PC-9 (cell line): ENCODE measurements around the gene AMER3. TPM values are rescaled to one million over a fixed set of nuclear protein-coding genes. Genes with fewer than 3 reads are reported as not detected.

Source experiments
- BruUV-seq: library from RNA; stranded (reverse); fragments of 400-500 nt; replicated peaks from 2 replicates; lab custom pipeline; 2021; lab: Mats Ljungman, UMichigan
- CTCF ChIA-PET: fragments of 300-600 bp; sonication (Branson Sonifier 250); formaldehyde crosslinking; loops from one replicate; lab custom pipeline; 2022; ENCODE audit warnings: antibody characterized with exemption; lab: Charles Lee
- POLR2A ChIA-PET: fragments of 300-600 bp; sonication (Branson Sonifier 250); formaldehyde crosslinking; loops from one replicate; lab custom pipeline; 2022; ENCODE audit warnings: antibody characterized with exemption; ENCODE audit not compliant: unreplicated experiment; lab: Charles Lee
- DNase-seq, 2 experiments: peaks; one replicate each; pipeline versions ENCODE4 v3.0.0 to v3.0.0-alpha.2; 2015 to 2022; ENCODE audit warnings: mixed read lengths in 1 of 2
- H2AFZ ChIP-seq: fragments of 200-600 bp; sonication (generic); 2 replicates; pipeline ENCODE4 v1.8.1; 2017; ENCODE audit warnings: antibody characterized with exemption
- H3F3A ChIP-seq: fragments of 200-600 bp; sonication (generic); 2 replicates; pipeline ENCODE4 v1.8.1; 2017; ENCODE audit warnings: antibody characterized with exemption, mild to moderate bottlenecking, low read depth; ENCODE audit not compliant: insufficient read depth
- H3K27ac ChIP-seq: fragments of 200-600 bp; sonication (generic); 2 replicates; pipeline ENCODE4 v1.6.1; 2016; ENCODE audit warnings: mixed run types
- H3K27me3 ChIP-seq: fragments of 200-600 bp; sonication (generic); 2 replicates; pipeline ENCODE4 v1.6.1; 2016; ENCODE audit warnings: low read depth, mixed run types; ENCODE audit not compliant: insufficient read depth
- H3K36me3 ChIP-seq: fragments of 200-600 bp; sonication (generic); 2 replicates; pipeline ENCODE4 v1.6.1; 2016; ENCODE audit warnings: low read depth, mixed run types
- H3K4me1 ChIP-seq: fragments of 200-600 bp; sonication (generic); replicated peaks from 2 replicates; pipeline ENCODE4 v1.6.1; 2016; ENCODE audit warnings: mixed run types; ENCODE audit not compliant: insufficient read depth
- H3K4me2 ChIP-seq: fragments of 200-600 bp; sonication (generic); 2 replicates; pipeline ENCODE4 v1.6.1; 2017; ENCODE audit warnings: mixed run types
- H3K4me3 ChIP-seq: fragments of 200-600 bp; sonication (generic); 2 replicates; pipeline ENCODE4 v1.6.1; 2016; ENCODE audit warnings: mixed run types
- H3K79me2 ChIP-seq: fragments of 200-600 bp; sonication (generic); 2 replicates; pipeline ENCODE4 v1.6.1; 2017; ENCODE audit warnings: low read depth, mixed run types
- H3K9me2 ChIP-seq: fragments of 200-600 bp; sonication (generic); 2 replicates; pipeline ENCODE4 v1.8.1; 2017; ENCODE audit warnings: mild to moderate bottlenecking; ENCODE audit not compliant: insufficient read depth
- H3K9me3 ChIP-seq: fragments of 200-600 bp; sonication (generic); 2 replicates; pipeline ENCODE4 v1.8.1; 2016; ENCODE audit warnings: low read depth; ENCODE audit not compliant: insufficient read depth
- H4K20me1 ChIP-seq: fragments of 200-600 bp; sonication (generic); 2 replicates; pipeline ENCODE4 v1.8.1; 2017; ENCODE audit not compliant: insufficient read depth
- EZH2 ChIP-seq: fragments of 200-600 bp; sonication (generic); IDR thresholded peaks from 2 replicates; pipeline ENCODE4 v1.8.0; 2017; ENCODE audit warnings: antibody characterized with exemption, low read depth
- intact Hi-C: fragments of 100-400 bp; cut with micrococcal nuclease; formaldehyde crosslinking; loops from one replicate; pipeline ENCODE4 v1.10.0; 2022; ENCODE audit not compliant: unreplicated experiment
- total RNA-seq: library from RNA; stranded (reverse); gene quantifications from 2 replicates; pipeline ENCODE4 v1.2.3, GENCODE V29; 2021
- TF ChIP-seq, protein P1 (sequence below): fragments of 200-600 bp; sonication (generic); conservative IDR thresholded peaks from 2 replicates; pipeline ENCODE4 v1.6.1; 2017; ENCODE audit warnings: mixed run types, antibody characterized with exemption, mild to moderate bottlenecking, moderate library complexity

AMER3 gene
- total RNA-seq, 1 experiment from 2014 or later: not detected

DNA sequence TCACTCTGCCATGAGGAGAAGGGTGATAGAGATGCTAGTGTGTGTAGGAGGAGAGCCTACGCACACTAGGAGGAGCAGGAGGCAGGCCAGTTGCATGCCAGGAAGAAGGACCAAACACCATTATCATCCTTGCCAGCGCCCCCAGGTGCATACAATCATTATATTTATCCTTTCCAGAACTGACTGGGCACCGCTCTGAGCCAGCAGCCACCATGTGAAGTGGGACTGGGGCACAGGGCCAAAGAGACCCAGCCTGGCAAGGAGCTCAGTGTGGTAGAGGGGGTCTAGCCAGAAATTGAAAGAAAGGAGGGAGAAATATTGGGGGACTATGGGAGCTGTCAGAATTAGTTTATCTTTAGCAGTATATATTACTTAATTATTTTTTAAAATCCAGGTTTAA is 34.8 kb upstream of the AMER3 start:
- Histone ChIP-seq H3F3A (no peaks in the 10 kb centered on the region), H3K4me1 (no peaks in the 10 kb centered on the region), H3K9me2 (no peaks in the 10 kb centered on the region), H3K27ac (no peak overlapping the region), H3K4me3 (no peak overlapping the region), H3K9me3 (no peaks in the 10 kb centered on the region), H4K20me1 (no peaks in the 10 kb centered on the region), H3K36me3 (no peaks in the 10 kb centered on the region), H3K27me3 (peaks cover 19% of the 10 kb centered on the region; the same call in 1 of the 2 replicates), H2AFZ (no peak overlapping the region), H3K4me2 (no peak overlapping the region), H3K79me2 (no peaks in the 10 kb centered on the region)
- ChIA-PET CTCF (no interaction called here), POLR2A (no interaction called here)
- TF ChIP-seq EZH2: no peak
- TF ChIP-seq, protein P1, sequence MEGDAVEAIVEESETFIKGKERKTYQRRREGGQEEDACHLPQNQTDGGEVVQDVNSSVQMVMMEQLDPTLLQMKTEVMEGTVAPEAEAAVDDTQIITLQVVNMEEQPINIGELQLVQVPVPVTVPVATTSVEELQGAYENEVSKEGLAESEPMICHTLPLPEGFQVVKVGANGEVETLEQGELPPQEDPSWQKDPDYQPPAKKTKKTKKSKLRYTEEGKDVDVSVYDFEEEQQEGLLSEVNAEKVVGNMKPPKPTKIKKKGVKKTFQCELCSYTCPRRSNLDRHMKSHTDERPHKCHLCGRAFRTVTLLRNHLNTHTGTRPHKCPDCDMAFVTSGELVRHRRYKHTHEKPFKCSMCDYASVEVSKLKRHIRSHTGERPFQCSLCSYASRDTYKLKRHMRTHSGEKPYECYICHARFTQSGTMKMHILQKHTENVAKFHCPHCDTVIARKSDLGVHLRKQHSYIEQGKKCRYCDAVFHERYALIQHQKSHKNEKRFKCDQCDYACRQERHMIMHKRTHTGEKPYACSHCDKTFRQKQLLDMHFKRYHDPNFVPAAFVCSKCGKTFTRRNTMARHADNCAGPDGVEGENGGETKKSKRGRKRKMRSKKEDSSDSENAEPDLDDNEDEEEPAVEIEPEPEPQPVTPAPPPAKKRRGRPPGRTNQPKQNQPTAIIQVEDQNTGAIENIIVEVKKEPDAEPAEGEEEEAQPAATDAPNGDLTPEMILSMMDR: no peak
- intact Hi-C loops: no loop called here
- DNase-seq: no peak
- BruUV-seq: no TSS peak

DNA sequence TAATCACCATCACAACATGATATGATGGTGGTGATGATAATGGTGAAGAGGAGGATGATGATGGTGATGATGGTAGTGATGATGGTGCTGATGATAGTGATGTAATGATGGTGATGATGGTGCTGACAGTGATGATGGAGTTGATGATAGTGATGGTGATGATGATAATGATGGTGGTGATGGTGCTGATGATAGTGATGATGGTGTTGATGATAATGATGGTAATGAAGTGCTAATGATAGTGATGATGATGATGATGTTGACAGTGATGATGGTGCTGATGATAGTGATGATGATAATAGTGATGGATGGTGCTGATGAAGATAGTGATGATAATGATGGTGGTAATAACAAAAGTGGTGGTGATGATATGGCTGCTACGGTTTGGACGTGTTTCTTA is 30.9 kb upstream of the AMER3 start:
- H3K79me2 ChIP-seq: no peaks in the 10 kb centered on the region
- intact Hi-C loops: no loop called here
- H3K9me2 ChIP-seq: no peaks in the 10 kb centered on the region
- TF ChIP-seq, protein P1: no peak
- TF ChIP-seq EZH2: no peak
- CTCF ChIA-PET: no interaction called here
- POLR2A ChIA-PET: no interaction called here
- H3K4me1 ChIP-seq: no peaks in the 10 kb centered on the region
- H3K4me2 ChIP-seq: no peak overlapping the region
- H3F3A ChIP-seq: no peaks in the 10 kb centered on the region
- no peaks in the 10 kb centered on the region for H3K9me3 ChIP-seq
- no peak for DNase-seq
- no TSS peak for BruUV-seq
- H2AFZ ChIP-seq: no peak overlapping the region
- H4K20me1 ChIP-seq: no peaks in the 10 kb centered on the region
- no peak overlapping the region for H3K27ac ChIP-seq
- H3K4me3 ChIP-seq: no peak overlapping the region
- H3K27me3 ChIP-seq: peaks cover 52% of the 10 kb centered on the region
- no peaks in the 10 kb centered on the region for H3K36me3 ChIP-seq

DNA sequence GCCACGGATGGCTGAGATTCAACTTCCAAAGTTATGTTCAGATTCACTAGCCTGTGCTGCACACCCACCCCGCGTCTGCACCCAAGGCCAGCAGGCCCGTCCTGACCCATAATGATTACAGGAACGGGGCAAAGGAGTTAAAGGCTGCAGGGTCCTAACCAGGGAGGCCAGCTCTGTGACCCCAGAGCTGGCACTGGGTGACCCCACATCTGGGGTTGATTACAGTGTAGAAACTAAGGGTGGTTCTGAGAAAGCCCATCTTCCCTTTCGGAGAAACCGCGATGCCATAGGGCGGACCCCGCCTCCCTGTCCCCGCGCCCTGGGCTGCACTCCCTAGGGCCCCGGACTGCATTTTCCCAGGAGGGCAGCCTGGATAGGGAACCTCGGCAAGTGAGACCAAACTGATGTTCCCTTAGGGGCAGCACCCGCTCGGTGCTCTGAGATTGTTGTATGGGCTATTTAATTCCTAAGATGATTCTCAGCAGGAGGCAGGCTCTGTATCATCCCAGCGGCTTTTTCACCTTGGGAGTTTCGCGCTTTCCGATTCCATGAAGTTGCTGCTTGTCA is 28.6 kb upstream of the AMER3 start:
- Histone ChIP-seq H3K79me2 (no peaks in the 10 kb centered on the region), H4K20me1 (no peaks in the 10 kb centered on the region), H3K9me3 (no peaks in the 10 kb centered on the region), H3K4me2 (no peak overlapping the region), H3K9me2 (no peaks in the 10 kb centered on the region), H3K36me3 (no peaks in the 10 kb centered on the region), H3K27ac (no peak overlapping the region), H3K4me1 (no peaks in the 10 kb centered on the region), H3K27me3 (peaks cover 55% of the 10 kb centered on the region), H3F3A (no peaks in the 10 kb centered on the region), H2AFZ (no peak overlapping the region), H3K4me3 (no peak overlapping the region)
- no peak for DNase-seq
- POLR2A ChIA-PET: no interaction called here
- no TSS peak for BruUV-seq
- intact Hi-C loops: no loop called here
- CTCF ChIA-PET: no interaction called here
- no peak for TF ChIP-seq EZH2
- TF ChIP-seq, protein P1: no peak
